ENCODE results near the gene ARL5C. TPM values are rescaled to one million over a fixed set of nuclear protein-coding genes. Genes with fewer than 3 reads are reported as not detected.

Gene ARL5C
- total and polyA plus RNA-seq, 8 donors, result 0.31 to 1.0 (median 0.73) TPM; not detected in 3

DNA sequence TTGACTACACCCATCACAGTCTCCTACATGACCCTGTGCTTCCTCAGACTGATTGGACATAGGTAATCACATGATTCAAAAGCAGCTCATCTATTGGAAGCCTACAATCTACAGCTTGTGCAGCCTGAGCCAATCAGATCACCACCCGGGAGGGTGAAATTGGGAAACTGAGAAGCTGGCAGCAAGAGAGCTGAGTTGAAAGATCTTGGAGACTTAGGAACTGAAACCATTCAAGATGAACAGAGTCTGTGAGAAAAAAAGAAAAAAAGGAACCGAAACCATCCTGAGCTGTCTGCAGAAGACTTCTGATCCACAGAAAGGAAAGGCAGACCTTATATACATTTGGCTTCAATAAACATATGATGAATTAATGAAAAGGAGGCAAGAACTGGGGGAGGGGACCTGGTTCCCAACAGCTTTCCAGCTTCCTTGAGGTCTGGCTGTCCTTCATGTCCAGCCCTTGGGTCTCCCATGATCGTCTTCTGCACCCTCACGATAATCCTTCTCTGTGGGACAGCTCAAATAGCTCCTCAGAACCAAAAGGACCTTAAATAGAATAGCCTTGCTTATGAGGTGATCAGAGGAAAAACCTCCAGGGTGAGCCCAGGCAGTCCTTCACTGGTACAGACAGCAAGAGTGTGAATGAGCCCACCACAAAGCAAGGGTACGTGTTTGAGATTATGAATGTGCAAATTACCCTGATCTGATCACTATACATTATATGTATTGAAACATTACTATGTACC lies 47.1 kb downstream of the ARL5C start:
- H3K4me3 ChIP-seq, result no peak overlapping the region
- no peak for DNase-seq
- H3K36me3 ChIP-seq, result no peaks in the 10 kb centered on the region
- ATAC-seq, result peak in 2 of 4 donors; percentile 23 to 74
- no peak for FAIRE-seq
- H3K27me3 ChIP-seq, result no peaks in the 10 kb centered on the region
- no peaks in the 10 kb centered on the region for H3K4me1 ChIP-seq
- no peaks in the 10 kb centered on the region for H3K9me3 ChIP-seq
- no peak overlapping the region for H3K27ac ChIP-seq
- WGBS, 2 donors, result 87 to 90% methylated on average over 5 of the region's 5 CpGs
- intact Hi-C loops (cut with DNase I), result no loop called here
- TF ChIP-seq, protein P1, sequence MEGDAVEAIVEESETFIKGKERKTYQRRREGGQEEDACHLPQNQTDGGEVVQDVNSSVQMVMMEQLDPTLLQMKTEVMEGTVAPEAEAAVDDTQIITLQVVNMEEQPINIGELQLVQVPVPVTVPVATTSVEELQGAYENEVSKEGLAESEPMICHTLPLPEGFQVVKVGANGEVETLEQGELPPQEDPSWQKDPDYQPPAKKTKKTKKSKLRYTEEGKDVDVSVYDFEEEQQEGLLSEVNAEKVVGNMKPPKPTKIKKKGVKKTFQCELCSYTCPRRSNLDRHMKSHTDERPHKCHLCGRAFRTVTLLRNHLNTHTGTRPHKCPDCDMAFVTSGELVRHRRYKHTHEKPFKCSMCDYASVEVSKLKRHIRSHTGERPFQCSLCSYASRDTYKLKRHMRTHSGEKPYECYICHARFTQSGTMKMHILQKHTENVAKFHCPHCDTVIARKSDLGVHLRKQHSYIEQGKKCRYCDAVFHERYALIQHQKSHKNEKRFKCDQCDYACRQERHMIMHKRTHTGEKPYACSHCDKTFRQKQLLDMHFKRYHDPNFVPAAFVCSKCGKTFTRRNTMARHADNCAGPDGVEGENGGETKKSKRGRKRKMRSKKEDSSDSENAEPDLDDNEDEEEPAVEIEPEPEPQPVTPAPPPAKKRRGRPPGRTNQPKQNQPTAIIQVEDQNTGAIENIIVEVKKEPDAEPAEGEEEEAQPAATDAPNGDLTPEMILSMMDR (IDR thresholded peaks at IDR 0.05), result no peak

DNA sequence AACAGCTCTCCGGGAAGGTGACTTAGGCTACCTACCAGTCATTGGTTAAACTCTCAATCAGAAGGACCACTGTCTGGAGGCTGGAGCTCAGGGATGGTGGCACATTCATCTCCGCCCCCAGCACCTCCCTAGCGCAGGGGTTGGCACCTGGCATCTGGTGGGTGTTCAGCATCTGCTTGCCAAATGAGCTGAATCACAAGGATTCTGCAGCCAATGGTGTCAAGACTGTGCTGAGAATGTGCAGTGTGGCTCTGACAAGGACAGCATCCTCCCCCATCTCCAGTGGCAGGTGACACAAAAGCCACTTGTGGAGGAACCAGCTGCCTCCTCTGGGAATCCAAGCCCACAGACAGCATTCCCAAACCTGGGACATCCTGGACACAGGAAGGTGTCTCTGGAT lies 49.7 kb downstream of the ARL5C start:
- no peaks in the 10 kb centered on the region for H3K9me3 ChIP-seq
- 57 to 96% methylated on average over 3 of the region's 3 CpGs for WGBS, 2 donors
- H3K36me3 ChIP-seq, result no peaks in the 10 kb centered on the region
- ATAC-seq, result no peak
- intact Hi-C loops (cut with DNase I), result no loop called here
- H3K4me3 ChIP-seq, result no peak overlapping the region
- H3K27ac ChIP-seq, result no peak overlapping the region
- no peaks in the 10 kb centered on the region for H3K4me1 ChIP-seq
- H3K27me3 ChIP-seq, result no peaks in the 10 kb centered on the region
- DNase-seq, result no peak
- FAIRE-seq, result no peak
- TF ChIP-seq, protein P1 (IDR thresholded peaks at IDR 0.05), result no peak

DNA sequence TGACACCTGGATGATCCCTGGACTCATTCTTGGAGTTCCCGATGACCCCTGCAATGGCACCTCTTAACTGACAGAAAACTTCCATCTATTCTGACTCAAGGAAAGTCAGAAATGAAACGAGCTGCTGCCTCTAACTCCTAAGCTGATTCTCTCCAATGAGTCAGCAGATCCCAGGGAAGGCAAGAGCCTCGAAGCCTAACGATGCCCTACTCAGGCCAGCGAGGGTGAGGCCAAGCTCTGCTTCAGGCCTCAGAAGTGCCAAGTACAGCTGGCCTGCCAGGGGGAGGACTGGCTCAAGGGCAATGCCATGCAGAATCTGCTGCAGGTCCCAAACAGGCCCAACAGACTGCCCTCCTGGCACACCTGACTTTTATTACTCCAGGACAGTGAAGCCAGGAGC lies 50.8 kb downstream of the ARL5C start:
- no peaks in the 10 kb centered on the region for H3K9me3 ChIP-seq
- FAIRE-seq, result no peak
- no peaks in the 10 kb centered on the region for H3K27me3 ChIP-seq
- peaks cover 0 to 8% (median 3%) of the 10 kb centered on the region in 3 donors for H3K4me1 ChIP-seq
- H3K36me3 ChIP-seq, result no peaks in the 10 kb centered on the region
- ATAC-seq, result no peak
- 55 to 61% methylated on average over 5 of the region's 5 CpGs for WGBS, 2 donors
- no peak overlapping the region for H3K27ac ChIP-seq
- DNase-seq, result peak in 1 of 6 donors; percentile 33
- intact Hi-C loops (cut with DNase I), result no loop called here
- TF ChIP-seq, protein P1 (IDR thresholded peaks at IDR 0.05), result no peak
- H3K4me3 ChIP-seq, result no peak overlapping the region

DNA sequence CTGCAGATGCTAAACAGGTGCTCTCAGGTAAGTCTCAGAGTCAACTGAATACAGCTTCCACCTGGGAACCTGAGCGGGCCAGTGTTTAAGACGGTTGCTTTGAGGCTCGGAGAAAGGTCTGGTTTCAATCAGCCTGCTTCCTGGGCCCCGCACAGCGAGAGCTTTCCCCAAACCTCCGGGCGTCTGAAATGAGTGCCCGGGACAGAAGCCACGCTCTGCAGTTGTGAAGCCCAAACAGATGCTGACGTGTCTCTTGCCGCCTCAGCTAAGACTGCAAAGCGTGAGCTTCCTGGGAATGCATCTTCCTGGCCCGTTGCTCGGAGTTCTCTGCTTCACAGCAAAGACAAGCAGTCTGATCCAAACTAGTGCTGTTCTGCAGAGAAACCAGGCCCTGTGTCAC lies 51.2 kb downstream of the ARL5C start:
- no peak overlapping the region for H3K4me3 ChIP-seq
- DNase-seq, result no peak
- H3K36me3 ChIP-seq, result no peaks in the 10 kb centered on the region
- WGBS, 2 donors, result 90 to 93% methylated on average over 14 of the region's 14 CpGs
- H3K27ac ChIP-seq, result no peak overlapping the region
- intact Hi-C loops (cut with DNase I), result no loop called here
- peaks cover 0 to 8% (median 6%) of the 10 kb centered on the region in 3 donors for H3K4me1 ChIP-seq
- ATAC-seq, result no peak
- no peak for FAIRE-seq
- no peaks in the 10 kb centered on the region for H3K9me3 ChIP-seq
- TF ChIP-seq, protein P1 (IDR thresholded peaks at IDR 0.05), result no peak
- no peaks in the 10 kb centered on the region for H3K27me3 ChIP-seq

DNA sequence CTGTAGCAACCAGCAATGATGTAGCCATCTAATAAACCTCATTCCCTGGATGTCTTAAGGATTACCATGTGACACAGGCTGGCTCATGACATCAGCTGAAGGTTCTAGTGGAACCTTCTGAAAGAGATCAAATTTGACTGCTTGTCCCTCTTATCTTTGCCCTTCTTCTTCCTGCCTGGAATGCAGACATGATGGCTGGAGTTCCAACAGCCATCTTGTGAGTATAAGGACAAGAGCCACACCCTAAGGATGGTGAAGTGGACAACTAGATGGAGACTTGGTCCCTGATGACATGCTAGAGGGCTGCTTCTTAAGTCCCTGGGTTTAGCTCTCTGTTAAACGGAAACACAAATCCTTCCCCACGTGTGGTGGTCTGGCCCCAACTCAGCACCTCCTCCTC lies 52.1 kb downstream of the ARL5C start:
- Histone ChIP-seq H3K4me3 (no peak overlapping the region), H3K4me1 (peaks cover 0 to 8% (median 6%) of the 10 kb centered on the region in 3 donors), H3K9me3 (no peaks in the 10 kb centered on the region), H3K27me3 (no peaks in the 10 kb centered on the region), H3K36me3 (no peaks in the 10 kb centered on the region), H3K27ac (no peak overlapping the region)
- intact Hi-C loops (cut with DNase I), result no loop called here
- 88 to 92% methylated on average over 2 of the region's 2 CpGs for WGBS, 2 donors
- DNase-seq (no peak), FAIRE-seq (no peak), ATAC-seq (no peak)
- TF ChIP-seq, protein P1 (IDR thresholded peaks at IDR 0.05), result no peak
